OCI-LY1 (cell line): ENCODE measurements around the gene BTBD19.
A peak's percentile ranks its signal among the peaks of the same experiment; 100 is the strongest.

Experiments used
- H2AFZ ChIP-seq: fragments of 200-600 bp; sonication (generic), shearing (Covaris generic); 2 replicates; pipeline ENCODE4 v1.6.0; 2014; ENCODE audit warnings: antibody characterized with exemption, mild to moderate bottlenecking, low read length
- H3F3A ChIP-seq: fragments of 200-600 bp; sonication (generic), shearing (Covaris generic); 2 replicates; pipeline ENCODE4 v1.6.0; 2014; ENCODE audit warnings: mild to moderate bottlenecking, antibody characterized with exemption, low read length, moderate library complexity; ENCODE audit not compliant: insufficient read depth
- H3K27ac ChIP-seq: fragments of 200-600 bp; sonication (generic); 2 replicates; pipeline ENCODE4 v1.5.1; 2014; ENCODE audit warnings: low read length, mixed run types, mild to moderate bottlenecking, low read depth; ENCODE audit not compliant: poor library complexity, severe bottlenecking
- H3K27me3 ChIP-seq: fragments of 200-600 bp; sonication (generic); 2 replicates; pipeline ENCODE4 v1.6.0; 2014; ENCODE audit warnings: antibody characterized with exemption, mild to moderate bottlenecking, low read length, moderate library complexity; ENCODE audit not compliant: insufficient read depth
- H3K36me3 ChIP-seq: fragments of 200-600 bp; sonication (generic); 2 replicates; pipeline ENCODE4 v1.6.1; 2014; ENCODE audit warnings: mild to moderate bottlenecking, antibody characterized with exemption, low read length, moderate library complexity, mixed read lengths; ENCODE audit not compliant: insufficient read depth
- H3K4me1 ChIP-seq: fragments of 200-600 bp; sonication (generic); 2 replicates; pipeline ENCODE4 v1.5.1; 2014; ENCODE audit warnings: mild to moderate bottlenecking, low read length, moderate library complexity; ENCODE audit not compliant: insufficient read depth, severe bottlenecking
- H3K4me2 ChIP-seq: fragments of 200-600 bp; sonication (generic), shearing (Covaris generic); 2 replicates; pipeline ENCODE4 v1.6.1; 2014; ENCODE audit warnings: low read length
- H3K4me3 ChIP-seq: fragments of 200-600 bp; sonication (generic); 2 replicates; pipeline ENCODE4 v1.5.1; 2014; ENCODE audit warnings: low read length, low read depth, mild to moderate bottlenecking, mixed read lengths; ENCODE audit not compliant: poor library complexity, severe bottlenecking
- H3K79me2 ChIP-seq: fragments of 200-600 bp; shearing (Covaris generic); 2 replicates; pipeline ENCODE4 v1.6.1; 2016; ENCODE audit warnings: mixed run types, low read length, mixed read lengths; ENCODE audit not compliant: insufficient read depth
- H3K9ac ChIP-seq: fragments of 200-600 bp; sonication (generic), shearing (Covaris generic); 2 replicates; pipeline ENCODE4 v1.6.1; 2014; ENCODE audit warnings: mild to moderate bottlenecking, low read length, mixed read lengths
- H3K9me2 ChIP-seq: fragments of 200-600 bp; sonication (generic), shearing (Covaris generic); 2 replicates; pipeline ENCODE4 v1.6.1; 2014; ENCODE audit warnings: low read depth, mild to moderate bottlenecking, low read length, mixed read lengths
- H3K9me3 ChIP-seq: fragments of 200-600 bp; shearing (Covaris generic); 2 replicates; pipeline ENCODE4 v1.6.1; 2014; ENCODE audit warnings: low read length, mixed read lengths
- H4K20me1 ChIP-seq: fragments of 200-600 bp; sonication (generic), shearing (Covaris generic); 2 replicates; pipeline ENCODE4 v1.6.0; 2016; ENCODE audit warnings: mild to moderate bottlenecking, low read length; ENCODE audit not compliant: insufficient read depth
- EZH2 ChIP-seq: fragments of 200-600 bp; sonication (generic), shearing (Covaris generic); IDR thresholded peaks from 2 replicates; pipeline ENCODE4 v1.8.0; 2017; ENCODE audit warnings: borderline replicate concordance, mixed run types, mild to moderate bottlenecking, antibody characterized with exemption, low read length, moderate library complexity, mixed read lengths
- TF ChIP-seq, protein P1 (sequence below): fragments of 200-600 bp; sonication (generic), shearing (Covaris generic); IDR thresholded peaks from 2 replicates; pipeline ENCODE4 v1.5.1; 2017; ENCODE audit warnings: mild to moderate bottlenecking, antibody characterized with exemption, low read length, moderate library complexity, mixed read lengths

BTBD19 gene

DNA sequence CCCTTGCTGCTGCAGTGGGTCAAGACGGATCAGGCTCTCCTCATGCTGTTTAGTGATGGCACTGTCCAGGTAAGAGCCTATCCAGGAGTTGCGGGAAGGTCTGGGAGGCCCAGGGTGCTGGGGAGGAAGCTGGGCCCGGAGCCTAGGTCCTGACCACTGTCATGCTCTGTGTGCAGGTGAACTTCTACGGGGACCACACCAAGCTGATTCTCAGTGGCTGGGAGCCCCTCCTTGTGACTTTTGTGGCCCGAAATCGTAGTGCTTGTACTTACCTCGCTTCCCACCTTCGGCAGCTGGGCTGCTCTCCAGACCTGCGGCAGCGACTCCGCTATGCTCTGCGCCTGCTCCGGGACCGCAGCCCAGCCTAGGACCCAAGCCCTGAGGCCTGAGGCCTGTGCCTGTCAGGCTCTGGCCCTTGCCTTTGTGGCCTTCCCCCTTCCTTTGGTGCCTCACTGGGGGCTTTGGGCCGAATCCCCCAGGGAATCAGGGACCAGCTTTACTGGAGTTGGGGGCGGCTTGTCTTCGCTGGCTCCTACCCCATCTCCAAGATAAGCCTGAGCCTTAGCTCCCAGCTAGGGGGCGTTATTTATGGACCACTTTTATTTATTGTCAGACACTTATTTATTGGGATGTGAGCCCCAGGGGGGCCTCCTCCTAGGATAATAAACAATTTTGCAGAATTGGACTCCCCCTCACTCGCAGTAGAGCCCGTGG, 2.9 kb upstream of the BTBD19 start:
- Histone ChIP-seq H3K4me2 (no peak overlapping the region), H3K9me3 (no peaks in the 10 kb centered on the region), H3K79me2 (no peaks in the 10 kb centered on the region), H4K20me1 (no peaks in the 10 kb centered on the region), H3K27me3 (no peaks in the 10 kb centered on the region), H3K4me3 (no peak overlapping the region), H3K9ac (no peak overlapping the region), H3K4me1 (peaks cover 57% of the 10 kb centered on the region), H3K36me3 (peaks cover 16% of the 10 kb centered on the region; the same call in 1 of the 2 replicates), H3F3A (no peaks in the 10 kb centered on the region), H2AFZ (no peak overlapping the region), H3K27ac (no peak overlapping the region), H3K9me2 (no peaks in the 10 kb centered on the region)
- TF ChIP-seq, protein P1, sequence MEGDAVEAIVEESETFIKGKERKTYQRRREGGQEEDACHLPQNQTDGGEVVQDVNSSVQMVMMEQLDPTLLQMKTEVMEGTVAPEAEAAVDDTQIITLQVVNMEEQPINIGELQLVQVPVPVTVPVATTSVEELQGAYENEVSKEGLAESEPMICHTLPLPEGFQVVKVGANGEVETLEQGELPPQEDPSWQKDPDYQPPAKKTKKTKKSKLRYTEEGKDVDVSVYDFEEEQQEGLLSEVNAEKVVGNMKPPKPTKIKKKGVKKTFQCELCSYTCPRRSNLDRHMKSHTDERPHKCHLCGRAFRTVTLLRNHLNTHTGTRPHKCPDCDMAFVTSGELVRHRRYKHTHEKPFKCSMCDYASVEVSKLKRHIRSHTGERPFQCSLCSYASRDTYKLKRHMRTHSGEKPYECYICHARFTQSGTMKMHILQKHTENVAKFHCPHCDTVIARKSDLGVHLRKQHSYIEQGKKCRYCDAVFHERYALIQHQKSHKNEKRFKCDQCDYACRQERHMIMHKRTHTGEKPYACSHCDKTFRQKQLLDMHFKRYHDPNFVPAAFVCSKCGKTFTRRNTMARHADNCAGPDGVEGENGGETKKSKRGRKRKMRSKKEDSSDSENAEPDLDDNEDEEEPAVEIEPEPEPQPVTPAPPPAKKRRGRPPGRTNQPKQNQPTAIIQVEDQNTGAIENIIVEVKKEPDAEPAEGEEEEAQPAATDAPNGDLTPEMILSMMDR, result no peak; the same call in 1 of the 2 replicates
- TF ChIP-seq EZH2, result no peak

DNA sequence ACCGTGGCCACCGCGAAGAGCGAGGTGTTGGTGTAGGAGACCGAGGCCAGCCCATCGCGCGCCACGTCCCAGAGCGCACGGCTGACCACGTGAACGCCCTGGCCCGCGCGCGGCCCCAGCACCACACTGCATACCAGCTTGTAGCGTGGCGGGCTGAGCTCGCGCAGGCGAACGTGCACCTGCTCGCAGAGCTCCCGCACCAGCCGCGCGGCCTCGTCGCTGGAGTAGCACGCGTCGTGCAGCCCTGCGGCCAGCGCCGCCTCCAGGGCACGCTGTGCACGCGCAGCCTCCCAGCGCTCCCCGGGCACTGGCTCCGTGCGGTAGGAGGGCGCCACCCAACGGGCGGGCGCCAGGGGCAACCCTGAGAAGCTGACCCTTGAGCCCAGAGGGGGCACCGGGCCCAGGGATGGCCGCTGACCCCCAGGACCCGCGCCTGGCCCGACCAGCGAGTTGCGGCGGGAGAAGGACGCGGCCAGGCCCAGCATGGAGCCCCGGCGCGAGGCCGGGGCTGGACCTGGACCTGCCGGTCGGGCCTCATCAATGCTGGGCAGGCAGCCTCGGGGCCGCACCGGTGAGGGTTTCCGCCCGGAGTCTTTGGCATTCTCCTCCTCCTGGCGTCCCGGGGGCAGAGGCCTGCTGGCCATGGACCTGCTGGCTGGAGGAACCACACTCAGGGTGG, 2.2 kb upstream of the BTBD19 start:
- Histone ChIP-seq H4K20me1 (no peaks in the 10 kb centered on the region), H3K36me3 (peaks cover 16% of the 10 kb centered on the region; the same call in 1 of the 2 replicates), H3K79me2 (no peaks in the 10 kb centered on the region), H3K9me3 (no peaks in the 10 kb centered on the region), H3K4me3 (no peak overlapping the region), H3K9ac (no peak overlapping the region), H3K9me2 (no peaks in the 10 kb centered on the region), H3K4me2 (no peak overlapping the region), H3K27ac (no peak overlapping the region), H2AFZ (no peak overlapping the region), H3K27me3 (no peaks in the 10 kb centered on the region), H3F3A (no peaks in the 10 kb centered on the region), H3K4me1 (peaks cover 52% of the 10 kb centered on the region)
- TF ChIP-seq EZH2, result no peak
- TF ChIP-seq, protein P1, result no peak

DNA sequence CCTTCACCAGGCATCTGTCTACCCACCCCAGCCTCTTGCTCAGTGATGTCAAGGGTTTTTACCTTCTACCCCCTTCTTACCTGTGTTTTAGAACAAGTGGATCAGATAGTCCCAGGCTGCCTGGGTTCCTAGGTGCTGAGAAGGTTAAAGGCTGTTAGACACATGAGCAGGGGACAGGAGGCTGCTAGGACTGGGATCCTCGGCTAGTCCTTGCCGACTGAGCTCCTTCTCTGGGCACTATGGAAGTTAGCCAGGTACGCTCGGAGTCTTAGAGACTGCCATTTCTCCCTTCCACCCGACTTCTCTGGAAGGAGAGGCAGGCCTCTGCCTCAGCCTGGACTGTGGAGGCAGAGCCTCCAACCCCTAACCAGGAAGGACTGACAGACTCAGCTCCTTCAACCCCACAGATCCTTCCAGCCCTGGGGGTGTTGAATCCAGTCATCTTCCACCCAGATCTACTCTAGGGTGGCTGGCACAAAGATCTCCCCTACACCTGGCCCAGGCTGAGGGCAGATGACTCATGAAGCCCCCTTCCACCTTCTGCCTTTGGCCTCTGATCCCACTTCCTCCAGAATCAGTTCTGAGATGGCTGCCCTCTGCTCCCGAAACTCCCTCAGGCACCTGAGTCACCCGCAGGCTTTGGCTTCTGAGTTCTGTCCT, 1.5 kb upstream of the BTBD19 start, which contains the start of gene DYNLT4:
Gene DYNLT4, minus strand, starts transcription at position 648 of the 660 bp plus-strand sequence. CDS start 683 bp downstream, outside the sequence.
- Histone ChIP-seq H2AFZ (no peak within 1 kb of the TSS), H3K9me2 (no peaks in the 10 kb centered on the region), H3K9ac (peak within 1 kb of the TSS; percentile 32; the same call in 1 of the 2 replicates), H3K79me2 (no peaks in the 10 kb centered on the region), H3K4me1 (peaks cover 46% of the 10 kb centered on the region), H3K9me3 (no peaks in the 10 kb centered on the region), H3K27me3 (no peaks in the 10 kb centered on the region), H3K27ac (peak within 1 kb of the TSS; percentile 90), H3K36me3 (peaks cover 16% of the 10 kb centered on the region; the same call in 1 of the 2 replicates), H3K4me3 (no peak within 1 kb of the TSS), H4K20me1 (no peaks in the 10 kb centered on the region), H3F3A (no peaks in the 10 kb centered on the region), H3K4me2 (peak within 1 kb of the TSS; percentile 25; the same call in 1 of the 2 replicates)
- TF ChIP-seq, protein P1, result no peak
- TF ChIP-seq EZH2, result no peak
